ENCODE data around the gene PHC3.

GRCh38 chr3:170142373-170142772 is 39.2 kb downstream of the PHC3 start:
- no peak for TF ChIP-seq CTCF (IDR thresholded peaks at IDR 0.05)
- no peak for TF ChIP-seq ZFX (IDR thresholded peaks at IDR 0.05; ENCODE audit: borderline replicate concordance)
